ENCODE measurements around the gene KRT76.

The KRT76 gene

DNA sequence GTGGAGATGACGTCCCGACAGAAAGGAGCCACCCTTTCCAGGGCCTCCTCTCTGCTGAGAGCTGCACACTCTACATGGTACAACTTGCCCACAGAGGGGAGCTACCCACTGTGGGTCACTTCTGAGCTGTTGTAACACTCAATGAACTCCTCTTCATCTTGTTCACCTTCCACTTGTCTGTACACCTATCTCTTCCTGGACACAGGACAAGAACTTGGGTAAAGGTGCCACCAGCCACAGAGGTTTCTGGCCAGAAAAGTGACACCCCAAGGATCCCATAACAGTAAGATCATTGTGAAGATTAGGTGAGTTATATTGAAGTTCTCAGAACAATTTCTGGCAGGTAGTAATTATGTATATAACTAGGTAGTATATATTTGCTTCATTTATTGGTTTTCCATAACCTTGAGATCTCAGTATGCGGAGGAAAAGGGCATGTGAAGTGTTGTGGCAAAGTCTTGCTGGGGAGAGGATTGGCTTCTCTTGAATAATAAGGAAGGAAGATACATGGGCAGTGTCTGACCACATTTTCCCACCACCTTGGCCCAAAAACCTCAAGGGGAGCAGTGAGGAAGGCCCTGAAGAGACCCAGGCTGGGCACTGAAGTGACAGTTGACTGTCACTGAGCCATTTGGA lies 34.2 kb downstream of the KRT76 start:
- H3K9me2 ChIP-seq (ENCODE audit: low read depth, low read length), result no peaks in the 10 kb centered on the region
- H3K9ac ChIP-seq (ENCODE audit: low read length), result no peak overlapping the region
- H3K4me1 ChIP-seq (ENCODE audit: insufficient read depth, low read length, severe bottlenecking), result no peaks in the 10 kb centered on the region
- TF ChIP-seq, protein P1, sequence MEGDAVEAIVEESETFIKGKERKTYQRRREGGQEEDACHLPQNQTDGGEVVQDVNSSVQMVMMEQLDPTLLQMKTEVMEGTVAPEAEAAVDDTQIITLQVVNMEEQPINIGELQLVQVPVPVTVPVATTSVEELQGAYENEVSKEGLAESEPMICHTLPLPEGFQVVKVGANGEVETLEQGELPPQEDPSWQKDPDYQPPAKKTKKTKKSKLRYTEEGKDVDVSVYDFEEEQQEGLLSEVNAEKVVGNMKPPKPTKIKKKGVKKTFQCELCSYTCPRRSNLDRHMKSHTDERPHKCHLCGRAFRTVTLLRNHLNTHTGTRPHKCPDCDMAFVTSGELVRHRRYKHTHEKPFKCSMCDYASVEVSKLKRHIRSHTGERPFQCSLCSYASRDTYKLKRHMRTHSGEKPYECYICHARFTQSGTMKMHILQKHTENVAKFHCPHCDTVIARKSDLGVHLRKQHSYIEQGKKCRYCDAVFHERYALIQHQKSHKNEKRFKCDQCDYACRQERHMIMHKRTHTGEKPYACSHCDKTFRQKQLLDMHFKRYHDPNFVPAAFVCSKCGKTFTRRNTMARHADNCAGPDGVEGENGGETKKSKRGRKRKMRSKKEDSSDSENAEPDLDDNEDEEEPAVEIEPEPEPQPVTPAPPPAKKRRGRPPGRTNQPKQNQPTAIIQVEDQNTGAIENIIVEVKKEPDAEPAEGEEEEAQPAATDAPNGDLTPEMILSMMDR (IDR thresholded peaks at IDR 0.05; ENCODE audit: low read length), result no peak
- TF ChIP-seq EZH2 (IDR thresholded peaks at IDR 0.05; ENCODE audit: borderline replicate concordance, low read length), result no peak
- no peak overlapping the region for H2AFZ ChIP-seq (ENCODE audit: low read length)
- no peaks in the 10 kb centered on the region for H3K27me3 ChIP-seq (ENCODE audit: insufficient read depth, low read length)
- no peaks in the 10 kb centered on the region for H4K20me1 ChIP-seq (ENCODE audit: insufficient read depth, low read length)
- no peak overlapping the region for H3K4me3 ChIP-seq (ENCODE audit: low read depth, low read length, poor library complexity, severe bottlenecking)
- no peaks in the 10 kb centered on the region for H3K79me2 ChIP-seq (ENCODE audit: insufficient read depth, low read length)
- no peak overlapping the region for H3K4me2 ChIP-seq (ENCODE audit: low read length)
- no peaks in the 10 kb centered on the region for H3K9me3 ChIP-seq (ENCODE audit: low read length)
- no peak overlapping the region for H3K27ac ChIP-seq (ENCODE audit: low read depth, low read length, poor library complexity, severe bottlenecking)
- no peaks in the 10 kb centered on the region for H3F3A ChIP-seq (ENCODE audit: insufficient read depth, low read length)
- no peaks in the 10 kb centered on the region for H3K36me3 ChIP-seq (ENCODE audit: insufficient read depth, low read length)

DNA sequence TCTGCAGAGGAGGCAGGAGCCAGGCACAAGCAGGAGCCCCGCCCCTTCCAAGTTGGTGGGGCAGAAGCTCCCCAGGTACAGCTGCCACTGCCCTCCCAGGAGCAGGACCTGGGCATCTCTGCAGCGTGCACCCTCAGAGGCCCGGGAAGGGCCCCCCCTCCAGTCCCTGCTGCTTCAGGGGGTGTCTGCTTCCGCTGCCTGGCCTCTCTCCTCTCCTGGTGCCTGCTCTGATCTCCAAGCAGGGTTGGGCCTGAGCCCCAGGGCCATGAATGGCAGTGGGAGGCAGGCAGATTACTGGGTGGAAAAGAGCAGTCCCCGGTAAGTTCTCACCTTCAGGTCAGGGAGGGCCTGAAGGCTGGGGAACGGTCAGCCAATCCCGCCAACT lies 35.0 kb downstream of the KRT76 start:
- no peaks in the 10 kb centered on the region for H3F3A ChIP-seq (ENCODE audit: insufficient read depth, low read length)
- no peaks in the 10 kb centered on the region for H3K36me3 ChIP-seq (ENCODE audit: insufficient read depth, low read length)
- TF ChIP-seq, protein P1 (IDR thresholded peaks at IDR 0.05; ENCODE audit: low read length), result no peak
- no peak for TF ChIP-seq EZH2 (IDR thresholded peaks at IDR 0.05; ENCODE audit: borderline replicate concordance, low read length)
- no peak overlapping the region for H3K27ac ChIP-seq (ENCODE audit: low read depth, low read length, poor library complexity, severe bottlenecking)
- no peak overlapping the region for H3K4me3 ChIP-seq (ENCODE audit: low read depth, low read length, poor library complexity, severe bottlenecking)
- no peaks in the 10 kb centered on the region for H3K4me1 ChIP-seq (ENCODE audit: insufficient read depth, low read length, severe bottlenecking)
- H3K9me2 ChIP-seq (ENCODE audit: low read depth, low read length), result no peaks in the 10 kb centered on the region
- no peaks in the 10 kb centered on the region for H3K9me3 ChIP-seq (ENCODE audit: low read length)
- H4K20me1 ChIP-seq (ENCODE audit: insufficient read depth, low read length), result no peaks in the 10 kb centered on the region
- no peaks in the 10 kb centered on the region for H3K79me2 ChIP-seq (ENCODE audit: insufficient read depth, low read length)
- H3K4me2 ChIP-seq (ENCODE audit: low read length), result no peak overlapping the region
- no peak overlapping the region for H3K9ac ChIP-seq (ENCODE audit: low read length)
- H2AFZ ChIP-seq (ENCODE audit: low read length), result no peak overlapping the region
- no peaks in the 10 kb centered on the region for H3K27me3 ChIP-seq (ENCODE audit: insufficient read depth, low read length)

DNA sequence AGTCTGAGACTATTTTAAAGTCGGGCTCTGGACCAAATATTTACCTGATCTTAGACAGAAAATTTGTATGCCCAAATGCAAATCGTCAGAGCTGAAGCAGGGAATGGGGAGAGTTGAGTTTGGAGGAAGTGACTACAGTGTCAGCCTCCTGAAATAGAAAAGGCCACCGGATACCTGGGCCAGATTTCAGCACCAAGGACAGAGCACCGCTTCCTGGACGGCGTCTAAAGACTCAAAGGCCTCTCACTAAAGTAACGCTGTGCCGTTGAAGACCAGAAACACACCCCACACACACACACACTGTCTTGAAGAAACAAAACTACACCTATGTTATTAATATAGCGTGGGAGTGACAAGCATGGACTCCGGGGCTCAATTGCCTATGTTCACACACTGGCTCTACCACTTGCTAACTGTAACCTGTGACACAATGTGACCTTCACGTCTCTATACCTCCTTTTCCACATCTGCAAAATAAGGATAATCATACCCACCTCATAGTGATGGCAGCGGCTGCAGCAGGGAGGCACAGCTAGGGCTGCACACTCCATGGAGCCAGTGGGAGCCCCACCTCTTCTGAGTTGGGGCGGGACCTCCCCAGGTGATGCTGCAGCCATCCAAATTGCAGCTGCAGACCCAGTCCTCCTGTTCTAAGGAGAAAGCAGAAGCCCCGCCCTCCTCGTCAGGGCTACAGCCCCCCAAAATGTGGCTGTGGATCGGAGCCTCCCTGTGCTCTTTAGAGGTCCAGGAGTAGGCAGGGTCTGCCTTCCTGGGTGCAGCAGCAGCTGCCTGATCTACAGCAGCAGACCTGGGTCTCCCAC lies 35.6 kb downstream of the KRT76 start:
- Histone ChIP-seq H3K79me2 (ENCODE audit: insufficient read depth, low read length) (no peaks in the 10 kb centered on the region), H3F3A (ENCODE audit: insufficient read depth, low read length) (no peaks in the 10 kb centered on the region), H3K9me2 (ENCODE audit: low read depth, low read length) (no peaks in the 10 kb centered on the region), H3K9me3 (ENCODE audit: low read length) (no peaks in the 10 kb centered on the region), H3K4me3 (ENCODE audit: low read depth, low read length, poor library complexity, severe bottlenecking) (no peak overlapping the region), H3K36me3 (ENCODE audit: insufficient read depth, low read length) (no peaks in the 10 kb centered on the region), H4K20me1 (ENCODE audit: insufficient read depth, low read length) (no peaks in the 10 kb centered on the region), H3K27me3 (ENCODE audit: insufficient read depth, low read length) (no peaks in the 10 kb centered on the region), H2AFZ (ENCODE audit: low read length) (no peak overlapping the region), H3K27ac (ENCODE audit: low read depth, low read length, poor library complexity, severe bottlenecking) (no peak overlapping the region), H3K4me2 (ENCODE audit: low read length) (no peak overlapping the region), H3K9ac (ENCODE audit: low read length) (no peak overlapping the region), H3K4me1 (ENCODE audit: insufficient read depth, low read length, severe bottlenecking) (no peaks in the 10 kb centered on the region)
- no peak for TF ChIP-seq EZH2 (IDR thresholded peaks at IDR 0.05; ENCODE audit: borderline replicate concordance, low read length)
- TF ChIP-seq, protein P1 (IDR thresholded peaks at IDR 0.05; ENCODE audit: low read length), result no peak
